PFSK-1 (cell line): ENCODE data around the gene DPP8.

Experiments used
- REST ChIP-seq, 2 experiments: IDR thresholded peaks; 2 replicates each; pipeline versions ENCODE4 v1.6.1 to v1.8.0; 2011 to 2012; ENCODE audit warnings: low read depth in 2 of 2, low read length in 2 of 2, control low read depth in 1 of 2, inconsistent platforms in 1 of 2, mild to moderate bottlenecking in 1 of 2, moderate library complexity in 1 of 2; ENCODE audit not compliant: insufficient read depth in 1 of 2
- SIN3A ChIP-seq: IDR thresholded peaks from 2 replicates; pipeline ENCODE4 v1.6.1; 2012; ENCODE audit warnings: mild to moderate bottlenecking, low read length, moderate library complexity, borderline replicate concordance; ENCODE audit not compliant: insufficient read depth
- TAF1 ChIP-seq: IDR thresholded peaks from 2 replicates; pipeline ENCODE4 v1.6.1; 2012; ENCODE audit warnings: low read length, control low read depth, borderline replicate concordance; ENCODE audit not compliant: insufficient read depth

- TF ChIP-seq TAF1 (no peak), REST (IDR thresholded peaks at IDR 0.05; ENCODE audit: insufficient read depth in 1 of 2, low read depth in 2 of 2, low read length in 2 of 2) (no peak), SIN3A (no peak)
Measured at GRCh38 chr15:65405791-65406423, 111.6 kb downstream of the DPP8 start.
